ENCODE data around the gene AVEN.
A peak's percentile ranks its signal among the peaks of the same experiment; 100 is the strongest.

AVEN gene

DNA sequence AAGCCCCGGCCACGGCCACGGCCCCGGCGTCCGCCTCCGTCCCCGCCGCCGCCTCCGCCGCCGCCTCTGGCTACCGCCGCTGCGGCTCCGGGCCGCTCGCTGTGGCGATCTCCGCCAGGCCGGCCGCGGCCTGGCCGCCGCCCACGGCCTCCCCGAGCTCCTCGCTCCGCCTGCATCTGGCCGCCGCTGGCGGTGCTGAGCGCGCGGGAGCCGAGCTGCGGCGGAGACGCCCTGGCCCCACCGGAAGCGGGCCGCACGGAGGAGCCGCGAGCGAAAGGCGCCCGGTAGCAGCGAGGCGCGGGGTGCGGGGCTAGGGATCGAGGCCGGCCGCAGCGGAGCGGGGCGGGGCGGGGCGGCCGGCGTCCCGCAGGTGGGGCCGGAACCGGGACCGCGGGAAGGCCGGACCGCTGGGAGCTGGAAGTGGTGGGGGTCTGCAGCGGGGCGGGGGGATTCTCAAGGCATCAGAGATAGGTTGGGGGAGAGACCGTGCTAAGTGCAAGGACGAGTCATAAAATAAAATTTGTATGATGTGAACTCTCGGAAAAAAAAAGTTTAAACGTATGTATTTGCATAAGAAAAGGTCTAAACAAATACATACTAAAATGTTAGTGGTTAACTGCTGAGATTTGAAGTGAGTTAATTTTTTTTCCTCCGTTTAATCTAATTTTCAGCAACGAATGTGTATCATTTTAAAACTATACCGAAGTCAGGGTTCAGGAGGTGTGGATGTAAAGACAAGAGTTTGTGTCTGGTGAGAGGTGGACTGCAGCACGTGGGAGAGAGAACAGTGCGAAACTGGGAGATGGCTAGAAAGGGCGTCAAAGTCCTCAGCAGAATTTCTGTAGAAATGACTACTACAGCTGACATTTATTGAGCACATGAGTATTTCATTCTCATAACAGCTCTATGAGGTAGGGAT, at the start of gene AVEN:
Gene AVEN, minus strand, starts transcription at position 334 of the 919 bp plus-strand sequence. Its CDS starts 158 bp downstream, at position 176.
- H3K4me3 Mint-ChIP-seq, result peak within 1 kb of the TSS; percentile 84
- no peaks in the 10 kb centered on the region for H3K9me3 Mint-ChIP-seq
- DNase-seq (peak; percentile 60), ATAC-seq (peak; percentile 79)
- peaks cover 26% of the 10 kb centered on the region for H3K4me1 Mint-ChIP-seq
- H3K27ac Mint-ChIP-seq, result peak within 1 kb of the TSS; percentile 96
- H3K36me3 Mint-ChIP-seq (ENCODE audit: low read depth), result no peaks in the 10 kb centered on the region
- H3K27me3 Mint-ChIP-seq, result no peaks in the 10 kb centered on the region

DNA sequence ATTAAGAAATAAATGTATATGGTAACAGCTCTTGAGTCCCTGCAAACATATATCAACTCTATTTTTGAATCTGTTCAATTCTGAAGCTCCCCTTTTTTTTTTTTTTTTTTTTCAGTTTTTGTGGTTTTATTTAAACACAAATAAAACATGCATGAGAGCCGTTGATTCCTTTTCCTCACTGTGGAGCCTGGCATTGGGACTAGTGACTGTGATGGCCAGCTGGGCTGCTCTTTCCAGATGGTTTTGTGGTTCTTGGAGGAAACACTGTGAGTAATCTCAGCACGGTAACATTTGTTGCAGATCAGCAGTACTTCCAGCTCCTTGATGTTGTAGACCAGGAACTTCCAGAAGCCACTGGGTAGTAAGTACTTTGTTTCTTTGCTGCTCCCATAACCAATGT, 46.7 kb upstream of the AVEN start:
- Mint-ChIP-seq H3K27ac (no peak overlapping the region), H3K9me3 (no peaks in the 10 kb centered on the region), H3K4me3 (no peak overlapping the region), H3K36me3 (ENCODE audit: low read depth) (peaks cover 26% of the 10 kb centered on the region), H3K27me3 (no peaks in the 10 kb centered on the region), H3K4me1 (no peaks in the 10 kb centered on the region)
- ATAC-seq (no peak), DNase-seq (no peak)

- ATAC-seq (no peak), DNase-seq (no peak)
- H3K4me3 Mint-ChIP-seq, result no peak overlapping the region
- H3K27ac Mint-ChIP-seq, result peak overlapping the region; percentile 10
- H3K9me3 Mint-ChIP-seq, result no peaks in the 10 kb centered on the region
- no peaks in the 10 kb centered on the region for H3K4me1 Mint-ChIP-seq
- no peaks in the 10 kb centered on the region for H3K27me3 Mint-ChIP-seq
- H3K36me3 Mint-ChIP-seq (ENCODE audit: low read depth), result peaks cover 25% of the 10 kb centered on the region
Observed at GRCh38 chr15:34084086-34084485, 45.1 kb upstream of the AVEN start.

DNA sequence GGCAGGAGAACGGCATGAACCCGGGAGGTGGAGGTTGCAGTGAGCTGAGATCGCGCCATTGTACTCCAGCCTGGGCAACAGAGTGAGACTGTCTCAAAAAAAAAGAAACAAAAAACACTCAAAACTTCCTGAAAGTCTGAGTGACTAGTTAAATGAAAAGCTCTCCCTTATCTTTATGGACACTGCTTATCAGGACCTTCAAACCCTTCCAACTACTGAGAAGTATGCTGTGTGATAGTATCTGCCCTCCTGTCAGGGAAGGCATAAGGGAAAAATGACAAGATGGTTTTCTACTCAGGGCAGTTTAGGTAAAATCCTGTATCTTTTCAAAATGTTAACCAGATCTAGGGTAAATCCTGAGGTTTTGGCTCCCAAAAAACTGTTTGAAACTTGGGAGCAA, 40.9 kb upstream of the AVEN start:
- Mint-ChIP-seq H3K27ac (no peak overlapping the region), H3K27me3 (no peaks in the 10 kb centered on the region), H3K36me3 (ENCODE audit: low read depth) (peaks cover 6% of the 10 kb centered on the region), H3K4me1 (no peaks in the 10 kb centered on the region), H3K9me3 (no peaks in the 10 kb centered on the region), H3K4me3 (no peak overlapping the region)
- ATAC-seq (no peak), DNase-seq (no peak)

- ATAC-seq, result no peak
- Mint-ChIP-seq H3K9me3 (no peaks in the 10 kb centered on the region), H3K4me3 (no peak overlapping the region), H3K27me3 (no peaks in the 10 kb centered on the region), H3K36me3 (ENCODE audit: low read depth) (peaks cover 9% of the 10 kb centered on the region), H3K4me1 (no peaks in the 10 kb centered on the region), H3K27ac (no peak overlapping the region)
- DNase-seq, result no peak
Observed at GRCh38 chr15:34078900-34079299, 39.9 kb upstream of the AVEN start.

- peaks cover 2% of the 10 kb centered on the region for H3K36me3 Mint-ChIP-seq (ENCODE audit: low read depth)
- DNase-seq (no peak), ATAC-seq (no peak)
- no peaks in the 10 kb centered on the region for H3K4me1 Mint-ChIP-seq
- H3K27me3 Mint-ChIP-seq, result no peaks in the 10 kb centered on the region
- no peaks in the 10 kb centered on the region for H3K9me3 Mint-ChIP-seq
- no peak overlapping the region for H3K27ac Mint-ChIP-seq
- no peak overlapping the region for H3K4me3 Mint-ChIP-seq
Observed at GRCh38 chr15:34076785-34077184, 37.8 kb upstream of the AVEN start.

DNA sequence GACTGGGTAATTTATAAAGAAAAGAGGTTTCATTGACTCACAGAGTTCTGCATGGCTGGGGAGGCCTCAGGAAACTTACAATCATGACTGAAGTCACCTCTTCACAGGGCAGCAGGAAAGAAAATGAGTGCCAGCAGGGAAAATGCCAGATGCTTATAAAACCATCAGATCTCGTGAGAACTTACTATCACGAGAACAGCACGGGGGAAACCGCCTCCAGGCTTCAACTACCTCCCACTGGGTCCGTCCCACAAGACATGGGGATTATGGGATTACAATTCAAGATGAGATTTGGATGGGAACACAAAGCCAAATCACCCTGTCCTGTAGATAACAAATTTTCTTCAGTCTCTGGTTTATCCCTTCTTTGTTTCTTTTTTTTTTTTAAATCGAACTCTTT, 31.0 kb upstream of the AVEN start:
- ATAC-seq (no peak), DNase-seq (no peak)
- Mint-ChIP-seq H3K27ac (no peak overlapping the region), H3K4me3 (no peak overlapping the region), H3K4me1 (no peaks in the 10 kb centered on the region), H3K9me3 (no peaks in the 10 kb centered on the region), H3K27me3 (no peaks in the 10 kb centered on the region), H3K36me3 (ENCODE audit: low read depth) (peaks cover 2% of the 10 kb centered on the region)

DNA sequence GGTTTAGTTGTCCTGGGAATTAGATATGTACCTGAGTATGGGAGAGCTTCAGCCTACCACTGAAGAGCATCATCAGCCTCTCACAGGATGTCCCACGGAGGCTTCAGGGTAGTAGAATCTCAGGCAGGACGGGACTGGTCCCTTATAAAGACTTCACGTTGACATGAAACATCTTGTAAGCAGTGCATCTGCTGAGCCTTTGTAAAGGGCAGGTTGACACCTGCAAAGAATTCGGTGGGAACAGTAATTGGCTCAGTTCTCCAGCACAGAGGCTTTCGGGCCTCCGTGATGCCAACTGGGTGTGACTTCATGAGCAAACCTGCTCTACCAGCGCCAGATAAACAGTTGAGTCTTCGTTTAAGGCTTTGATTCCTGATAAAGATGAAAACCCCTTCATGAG, 26.9 kb upstream of the AVEN start:
- DNase-seq (no peak), ATAC-seq (no peak)
- Mint-ChIP-seq H3K27me3 (no peaks in the 10 kb centered on the region), H3K36me3 (ENCODE audit: low read depth) (no peaks in the 10 kb centered on the region), H3K4me1 (peaks cover 2% of the 10 kb centered on the region), H3K27ac (no peak overlapping the region), H3K9me3 (no peaks in the 10 kb centered on the region), H3K4me3 (no peak overlapping the region)

DNA sequence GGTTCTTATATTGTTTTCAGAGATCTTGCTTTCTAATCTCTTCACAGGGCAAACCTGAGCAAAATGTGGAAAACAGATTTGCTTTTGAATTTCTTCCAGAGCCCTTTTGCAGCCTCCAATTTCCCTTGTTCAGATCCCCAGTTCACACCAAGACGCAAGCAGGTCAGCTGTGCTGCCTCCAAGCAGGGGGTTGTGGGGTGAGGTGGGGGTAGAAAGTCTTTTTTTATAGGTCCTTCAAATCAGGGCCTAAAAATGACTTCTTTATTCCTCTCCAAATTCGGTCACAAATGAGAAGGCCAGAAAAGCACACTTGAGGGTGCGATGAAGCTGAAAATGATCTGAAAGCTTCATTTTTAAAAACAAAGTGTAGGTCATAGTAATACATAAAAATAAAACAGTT, 26.3 kb upstream of the AVEN start:
- H3K27me3 Mint-ChIP-seq, result no peaks in the 10 kb centered on the region
- no peaks in the 10 kb centered on the region for H3K36me3 Mint-ChIP-seq (ENCODE audit: low read depth)
- no peak overlapping the region for H3K4me3 Mint-ChIP-seq
- ATAC-seq (no peak), DNase-seq (no peak)
- H3K9me3 Mint-ChIP-seq, result no peaks in the 10 kb centered on the region
- H3K27ac Mint-ChIP-seq, result no peak overlapping the region
- peaks cover 2% of the 10 kb centered on the region for H3K4me1 Mint-ChIP-seq

GRCh38 chr15:34064438-34064837, 25.4 kb upstream of the AVEN start:
- no peak overlapping the region for H3K4me3 Mint-ChIP-seq
- no peaks in the 10 kb centered on the region for H3K36me3 Mint-ChIP-seq (ENCODE audit: low read depth)
- no peak overlapping the region for H3K27ac Mint-ChIP-seq
- no peak for DNase-seq
- ATAC-seq, result no peak
- peaks cover 2% of the 10 kb centered on the region for H3K4me1 Mint-ChIP-seq
- no peaks in the 10 kb centered on the region for H3K27me3 Mint-ChIP-seq
- no peaks in the 10 kb centered on the region for H3K9me3 Mint-ChIP-seq

- no peak for ATAC-seq
- no peak overlapping the region for H3K4me3 Mint-ChIP-seq
- H3K9me3 Mint-ChIP-seq, result no peaks in the 10 kb centered on the region
- peaks cover 2% of the 10 kb centered on the region for H3K4me1 Mint-ChIP-seq
- no peaks in the 10 kb centered on the region for H3K27me3 Mint-ChIP-seq
- DNase-seq, result no peak
- H3K36me3 Mint-ChIP-seq (ENCODE audit: low read depth), result no peaks in the 10 kb centered on the region
- H3K27ac Mint-ChIP-seq, result no peak overlapping the region
Observed at GRCh38 chr15:34059946-34060345, 20.9 kb upstream of the AVEN start.

DNA sequence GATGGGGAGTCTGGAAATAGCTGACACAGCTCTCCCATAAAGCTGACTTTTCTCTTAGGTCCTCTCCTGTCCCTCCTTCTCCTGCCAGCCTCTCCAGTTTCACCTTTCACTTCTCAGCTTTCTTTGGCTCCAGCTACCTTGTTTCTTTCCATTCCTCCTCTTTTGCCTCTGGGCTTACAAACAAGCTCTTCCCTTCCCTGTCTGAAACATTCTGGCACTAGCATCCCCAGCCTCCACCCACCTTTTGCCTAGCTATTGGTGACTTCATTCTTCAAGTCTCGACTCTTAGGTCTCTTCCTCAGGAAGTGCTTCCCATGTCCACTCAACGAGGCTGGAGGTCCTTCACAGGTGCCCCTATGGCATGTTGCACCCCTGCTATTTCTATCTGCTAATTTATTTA, 20.5 kb upstream of the AVEN start:
- no peaks in the 10 kb centered on the region for H3K9me3 Mint-ChIP-seq
- no peaks in the 10 kb centered on the region for H3K36me3 Mint-ChIP-seq (ENCODE audit: low read depth)
- no peak overlapping the region for H3K4me3 Mint-ChIP-seq
- peaks cover 2% of the 10 kb centered on the region for H3K4me1 Mint-ChIP-seq
- no peak overlapping the region for H3K27ac Mint-ChIP-seq
- ATAC-seq (no peak), DNase-seq (no peak)
- H3K27me3 Mint-ChIP-seq, result no peaks in the 10 kb centered on the region

GRCh38 chr15:34056911-34057310, 17.9 kb upstream of the AVEN start:
- Mint-ChIP-seq H3K4me3 (no peak overlapping the region), H3K4me1 (peaks cover under 1% of the 10 kb centered on the region), H3K9me3 (no peaks in the 10 kb centered on the region), H3K36me3 (ENCODE audit: low read depth) (no peaks in the 10 kb centered on the region), H3K27me3 (no peaks in the 10 kb centered on the region), H3K27ac (no peak overlapping the region)
- DNase-seq (no peak), ATAC-seq (no peak)

- no peak for ATAC-seq
Observed at GRCh38 chr15:34055868-34056595, 17.0 kb upstream of the AVEN start.

DNA sequence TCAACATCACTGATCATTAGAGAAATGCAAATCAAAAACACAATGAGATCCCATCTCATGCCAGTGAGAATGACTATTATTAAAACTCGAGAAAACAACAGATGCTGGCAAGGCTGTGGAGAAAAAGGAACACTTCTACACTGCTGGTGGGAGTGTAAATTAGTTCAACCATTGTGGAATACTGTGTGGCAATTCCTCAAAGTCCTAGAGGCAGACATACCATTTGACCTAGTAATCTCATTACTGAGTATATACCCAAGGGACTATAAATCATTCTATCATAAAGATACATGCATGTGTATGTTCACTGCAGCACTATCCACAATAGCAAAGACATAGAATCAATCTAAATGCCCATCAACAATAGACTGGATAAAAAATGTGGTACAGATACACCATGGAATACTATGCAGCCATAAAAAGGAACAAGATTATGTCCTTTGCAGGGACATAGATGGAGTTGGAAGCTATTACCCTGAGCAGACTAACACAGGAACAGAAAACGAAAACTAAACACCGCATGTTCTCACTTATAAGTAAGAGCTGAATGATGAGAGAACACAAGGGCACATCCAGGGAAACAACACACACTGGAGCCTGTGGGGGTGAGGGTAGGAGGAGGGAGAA, 15.2 kb upstream of the AVEN start:
- H3K4me3 Mint-ChIP-seq, result no peak overlapping the region
- H3K27me3 Mint-ChIP-seq, result no peaks in the 10 kb centered on the region
- no peak for DNase-seq
- no peak for ATAC-seq
- no peak overlapping the region for H3K27ac Mint-ChIP-seq
- H3K9me3 Mint-ChIP-seq, result peaks cover 20% of the 10 kb centered on the region
- H3K36me3 Mint-ChIP-seq (ENCODE audit: low read depth), result peaks cover 15% of the 10 kb centered on the region
- H3K4me1 Mint-ChIP-seq, result no peaks in the 10 kb centered on the region

More at GRCh38 chr15:34055868-34056595, 17.0 kb upstream of the AVEN start:
- H3K9me3 Mint-ChIP-seq, result peaks cover 8% of the 10 kb centered on the region
- no peak overlapping the region for H3K27ac Mint-ChIP-seq
- H3K27me3 Mint-ChIP-seq, result no peaks in the 10 kb centered on the region
- no peaks in the 10 kb centered on the region for H3K4me1 Mint-ChIP-seq
- H3K4me3 Mint-ChIP-seq, result no peak overlapping the region
- peaks cover 6% of the 10 kb centered on the region for H3K36me3 Mint-ChIP-seq (ENCODE audit: low read depth)
- DNase-seq, result no peak

Measured in activated naive CD8-positive, alpha-beta T cell treated with anti-CD3 and anti-CD28 coated beads, Interleukin-2, amount 50 U/mL, for 24 hours (primary cell).